HEK293T (cell line): ENCODE data around the gene KDM4C.
"Not testable (repeated sequence)": the region's sequence is repeated elsewhere in the genome, so short reads cannot be mapped to it uniquely, and the experiment has no call there.

Source experiments
- ARNT ChIP-seq: fragments of 450-650 bp; IDR thresholded peaks from 2 replicates; pipeline ENCODE4 v1.6.1; 2017; ENCODE audit warnings: mild to moderate bottlenecking
- FOXK2 ChIP-seq: fragments of 450-650 bp; IDR thresholded peaks from 2 replicates; pipeline ENCODE4 v1.6.1; 2016; ENCODE audit warnings: mild to moderate bottlenecking

DNA sequence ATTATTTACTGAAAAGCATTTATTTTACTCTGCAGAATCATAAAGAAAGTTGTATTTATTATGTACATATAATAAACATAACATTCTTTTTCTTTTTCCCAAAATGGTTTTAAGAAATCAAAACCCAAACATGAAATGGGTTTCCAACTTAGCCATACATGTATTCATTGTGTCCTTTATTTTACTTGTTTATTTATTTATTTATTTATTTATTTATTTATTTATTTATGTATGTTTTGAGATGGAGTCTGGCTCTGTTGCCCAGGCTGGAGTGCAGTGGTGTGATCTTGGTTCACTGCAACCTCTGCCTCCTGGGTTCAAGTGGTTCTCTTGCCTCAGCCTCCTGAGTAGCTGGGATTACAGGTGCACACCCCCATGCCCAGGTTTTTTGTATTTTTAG, 273.2 kb downstream of the KDM4C start:
- TF ChIP-seq FOXK2, ARNT: not testable (repeated sequence)
